Left colon (tissue), 2 donors: ENCODE data around the gene NSMCE3. TPM values are rescaled to one million over a fixed set of nuclear protein-coding genes. Genes with fewer than 3 reads are reported as not detected.

Experiments
- ATAC-seq: fragments of 200-7000 bp; cut with Tn5 transposase; one replicate; pipeline ENCODE4 v1.9.1; 2020; ENCODE audit warnings: mild to moderate bottlenecking, moderate library complexity
- DNase-seq, 2 donors: peaks; one replicate each; pipeline ENCODE4 v3.0.0-alpha.2; 2020
- intact Hi-C, 2 donors: fragments of 100-400 bp; cut with DNase I in 1 of 2; cut with micrococcal nuclease in 1 of 2; formaldehyde crosslinking; loops; one replicate each; pipeline versions ENCODE4 v1.11.2 to v1.14.0; 2022; cut with DNase I, micrococcal nuclease
- total RNA-seq, 2 donors: library from RNA; stranded (reverse); fragmentation: NEBNext Ultra II Directional; extraction: Animal tissue kit (Norgen Biotek cat#: 25700); gene quantifications; one replicate each; pipeline ENCODE4 v1.2.1, GENCODE V29; 2021
- donor health status: DM: no; HTN: no; CAD: no.
- donor health status: DM: yes; HTN: yes; CAD: no.

NSMCE3 gene
- total RNA-seq, 2 donors from 2014 or later, result 3.6 to 3.8 TPM

DNA sequence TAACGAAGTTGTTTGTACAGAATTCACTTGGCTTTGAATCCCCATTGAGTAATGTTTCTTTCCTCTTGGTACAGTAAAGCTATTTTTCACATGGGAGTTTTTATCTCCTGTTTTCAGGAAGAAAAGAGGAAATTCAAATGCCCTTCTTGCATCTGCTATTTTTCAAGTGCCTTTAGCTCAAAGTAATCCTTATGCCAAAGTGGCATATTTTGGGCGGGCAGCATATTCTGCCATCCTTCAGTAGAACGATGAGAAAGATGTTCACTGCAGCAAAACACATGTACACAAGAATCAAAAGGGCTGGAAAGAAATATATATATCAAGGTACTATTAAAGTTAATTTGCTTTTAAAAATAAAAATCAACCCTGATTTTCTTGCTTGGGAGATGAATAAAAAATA is 5.3 kb upstream of the NSMCE3 start:
- ATAC-seq, result no peak
- no peak for DNase-seq
- intact Hi-C loops, result no loop called here

DNA sequence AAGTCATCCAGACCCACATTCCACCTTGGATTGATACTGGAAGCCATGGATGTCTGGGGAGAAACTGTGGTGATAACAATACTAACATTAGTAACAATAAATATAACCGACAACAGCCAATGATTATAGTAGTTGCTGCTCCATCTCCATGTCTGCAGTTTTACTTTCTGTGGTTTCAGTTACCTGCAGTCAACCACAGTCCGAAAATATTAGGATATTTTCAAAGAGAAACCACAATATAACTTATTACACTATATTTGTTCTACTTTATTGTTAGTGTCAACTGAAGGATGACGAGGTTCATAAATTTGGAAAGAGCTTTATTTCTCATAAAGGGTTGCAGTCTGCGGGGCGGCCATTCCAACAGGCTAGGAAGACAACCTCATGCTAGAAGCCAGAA is 2.6 kb upstream of the NSMCE3 start:
- DNase-seq, result no peak
- intact Hi-C loops, result no loop called here
- no peak for ATAC-seq

DNA sequence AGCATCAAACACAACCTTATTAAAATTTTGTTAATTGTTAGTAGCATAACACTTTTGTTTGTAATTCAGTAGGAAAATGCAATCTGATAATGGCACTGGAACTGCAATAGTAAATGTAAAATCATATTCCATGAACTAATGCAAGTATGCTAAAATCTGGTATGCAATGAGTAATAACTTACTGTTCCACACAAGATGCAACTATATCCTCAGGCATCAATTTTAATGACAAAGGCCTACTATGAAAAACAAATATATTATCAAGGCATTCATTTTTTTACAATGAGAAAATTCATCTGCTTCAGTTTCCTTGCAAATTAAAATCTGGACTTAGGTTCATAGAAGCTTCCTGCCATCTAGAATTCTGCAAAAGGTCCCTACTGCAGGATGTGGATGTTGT is 1.4 kb upstream of the NSMCE3 start:
- DNase-seq (no peak), ATAC-seq (no peak)
- intact Hi-C loops, result no loop called here

DNA sequence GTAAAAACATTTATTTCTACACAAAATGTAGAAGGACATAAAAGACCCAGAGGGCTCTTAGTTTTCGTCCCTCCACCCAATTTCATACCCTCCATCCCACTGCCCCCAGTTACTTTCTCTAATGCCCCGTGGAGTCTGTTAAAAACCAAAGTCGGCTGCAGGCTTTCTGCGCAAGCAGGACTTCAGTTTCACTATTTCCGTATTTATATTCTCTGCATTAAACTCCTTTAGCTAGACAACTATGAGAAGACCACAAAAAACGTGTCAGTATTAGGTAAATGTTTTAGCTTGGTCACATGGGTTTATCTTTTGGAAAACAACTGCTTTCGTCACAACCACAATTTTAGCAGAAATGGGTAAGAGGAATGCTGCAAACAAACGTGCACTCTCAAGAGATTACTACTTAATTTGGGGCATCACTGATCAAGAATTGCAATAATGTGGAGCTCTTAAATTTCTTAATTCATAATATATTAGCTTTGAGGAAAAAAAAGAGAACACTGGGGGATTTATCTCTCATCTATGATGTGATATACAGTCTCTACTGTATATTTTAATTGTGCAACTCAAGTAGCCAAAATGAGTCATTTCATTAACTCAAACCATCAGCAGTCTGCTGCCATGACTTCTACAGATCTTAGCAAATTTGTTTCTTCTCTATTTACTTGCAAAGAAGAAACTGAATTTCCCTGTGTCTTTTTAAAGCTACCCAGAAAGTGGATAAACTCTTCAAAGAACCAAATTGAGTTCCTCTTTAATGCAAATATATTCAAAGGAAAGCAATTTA is 740 bp upstream of the NSMCE3 start:
- ATAC-seq (no peak), DNase-seq (peak in 1 of 2 donors; percentile 7)
- intact Hi-C loops, result no loop called here

DNA sequence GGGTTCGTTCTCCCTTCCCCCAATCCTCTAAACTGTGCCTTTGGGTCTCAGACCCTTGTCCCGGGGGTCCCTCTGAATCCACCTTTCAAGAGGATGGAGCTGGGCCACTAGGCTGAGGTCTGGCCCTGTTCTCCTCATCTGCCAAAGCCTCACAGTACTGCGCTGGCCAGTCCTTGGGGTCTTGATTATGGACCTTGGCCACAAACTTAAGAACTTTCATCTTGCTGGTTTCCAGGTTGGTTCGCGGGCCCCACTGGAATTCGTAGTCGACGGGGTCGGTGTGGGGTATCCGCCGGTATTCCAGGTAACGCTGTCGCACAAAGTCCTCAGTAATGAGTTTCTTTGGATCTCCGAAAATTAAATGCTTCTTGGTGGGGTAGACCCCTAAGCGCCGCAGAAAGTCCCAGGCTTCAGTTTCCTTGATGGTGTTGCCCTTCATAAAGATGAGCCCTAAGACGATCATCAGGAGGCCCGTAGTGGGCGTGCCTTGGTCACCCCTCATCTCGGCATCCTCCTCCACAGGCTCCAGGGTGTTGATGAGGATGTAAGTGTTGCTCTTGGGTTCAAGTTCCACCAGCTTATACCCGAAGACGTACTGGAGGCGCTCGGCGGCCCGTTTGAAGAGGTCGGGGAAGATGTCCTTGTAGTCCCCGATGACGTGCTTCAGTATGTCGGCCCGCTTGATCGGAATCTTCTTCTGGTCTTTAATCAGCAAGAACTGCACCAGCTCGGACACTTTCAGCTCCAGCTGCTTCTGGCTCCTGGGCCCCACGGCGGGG is 727 bp downstream of the NSMCE3 start:
- intact Hi-C loops, result no loop called here
- ATAC-seq (peak; percentile 46), DNase-seq (peak; percentile 28 to 59)

DNA sequence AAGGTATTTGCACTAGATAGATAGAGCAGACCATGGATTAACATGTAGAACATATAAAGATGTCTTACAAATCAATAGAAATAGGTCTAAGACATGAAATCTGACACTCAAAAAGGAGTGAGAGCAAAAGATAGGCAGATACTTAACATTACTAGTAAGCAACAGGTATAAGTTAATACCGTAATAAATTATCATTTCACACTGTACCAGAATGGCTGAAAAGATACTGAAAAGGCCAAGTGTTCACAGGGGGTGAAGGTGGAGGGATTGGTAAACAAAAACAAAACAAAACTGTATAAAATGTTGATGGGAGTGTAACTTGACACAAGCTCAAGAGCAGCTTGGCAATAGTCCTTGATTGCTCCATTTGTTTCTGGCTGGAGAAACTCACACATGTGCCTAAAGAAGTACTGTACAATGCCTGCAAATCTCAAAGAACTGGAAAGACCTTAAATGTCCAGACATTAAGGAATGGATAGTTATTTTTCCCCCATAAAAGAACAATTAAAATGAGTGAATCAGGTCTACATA is 3.5 kb downstream of the NSMCE3 start:
- intact Hi-C loops, result no loop called here
- ATAC-seq (no peak), DNase-seq (no peak)

DNA sequence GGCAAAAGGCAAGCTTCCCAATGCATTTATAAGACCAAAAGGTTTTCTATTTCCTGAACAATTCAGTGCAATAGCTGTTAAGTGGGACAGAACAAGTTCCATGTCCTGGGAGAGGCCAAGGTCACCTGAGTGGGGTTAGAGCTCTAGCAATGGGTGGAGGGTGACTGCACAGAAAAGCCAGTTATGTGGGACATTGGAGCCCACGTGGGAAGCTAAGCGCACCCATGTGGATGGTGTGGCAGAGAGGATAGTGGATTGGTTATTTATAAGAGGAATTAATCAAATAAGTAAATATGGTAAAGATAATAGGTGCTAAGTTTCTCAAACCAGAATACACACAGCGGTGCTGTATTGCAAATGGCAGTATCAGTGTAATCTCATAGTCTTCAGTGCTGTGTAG is 6.3 kb downstream of the NSMCE3 start:
- DNase-seq (no peak), ATAC-seq (no peak)
- intact Hi-C loops, result no loop called here

DNA sequence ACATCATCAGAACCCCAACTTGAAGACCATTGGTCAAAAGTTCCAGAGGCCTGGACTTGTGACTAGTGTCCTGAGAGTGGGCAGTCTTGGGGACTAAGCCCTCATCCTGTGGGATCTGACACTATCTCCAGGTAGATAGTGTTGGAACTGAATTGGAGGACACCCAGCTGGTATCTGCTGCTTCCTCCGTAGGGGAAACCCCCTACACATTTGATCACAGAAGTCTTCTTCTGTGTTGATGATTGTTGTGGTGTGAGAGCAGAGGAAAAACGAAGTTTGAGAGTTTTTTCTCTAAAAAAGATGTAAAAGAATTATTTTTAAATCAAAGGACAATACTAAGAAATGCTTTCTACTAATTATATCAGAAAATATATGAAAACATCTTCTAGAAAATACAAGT is 6.9 kb downstream of the NSMCE3 start:
- intact Hi-C loops, result no loop called here
- no peak for DNase-seq
- ATAC-seq, result no peak

DNA sequence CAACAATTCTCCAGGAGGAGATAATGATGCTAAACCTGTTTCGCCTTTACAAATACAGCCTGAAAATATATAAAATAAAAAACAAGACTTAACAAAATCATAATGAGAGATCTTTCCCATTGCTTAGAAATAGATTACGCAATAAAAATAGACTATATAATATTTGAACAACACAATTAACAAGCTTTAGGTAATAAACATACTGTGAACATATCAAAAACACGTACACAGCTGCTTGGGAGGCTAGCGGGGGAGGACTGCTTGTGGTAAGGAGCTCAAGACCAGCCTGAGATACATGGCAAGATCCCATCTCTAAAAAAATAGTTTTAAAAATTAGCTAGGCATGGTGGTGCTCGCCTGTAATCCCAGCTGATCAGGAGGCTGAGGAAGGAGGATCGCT is 8.7 kb downstream of the NSMCE3 start:
- no peak for ATAC-seq

DNA sequence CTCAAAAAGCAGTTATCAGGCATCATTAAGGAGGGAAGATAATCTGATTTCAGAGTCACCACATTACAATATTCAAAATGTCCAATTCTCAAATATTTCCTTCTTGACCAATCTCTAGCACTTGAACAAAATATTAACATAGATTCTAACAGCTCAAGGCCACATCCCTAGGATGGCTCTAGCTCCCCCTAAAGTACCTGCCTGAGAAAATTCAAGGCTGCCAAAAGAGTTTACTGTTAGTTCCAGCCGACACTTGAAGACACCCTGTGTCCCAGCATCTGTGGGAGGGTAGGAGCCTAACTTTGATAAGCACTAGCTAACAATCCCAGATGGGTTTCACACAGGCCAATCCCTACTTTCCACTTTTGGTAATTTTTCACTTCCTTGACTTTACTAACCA is 10.4 kb downstream of the NSMCE3 start:
- intact Hi-C loops, result no loop called here
- ATAC-seq (no peak), DNase-seq (no peak)

More for the DNA sequence above, 8.7 kb downstream of the NSMCE3 start:
- no peak for DNase-seq
- intact Hi-C loops, result no loop called here

DNA sequence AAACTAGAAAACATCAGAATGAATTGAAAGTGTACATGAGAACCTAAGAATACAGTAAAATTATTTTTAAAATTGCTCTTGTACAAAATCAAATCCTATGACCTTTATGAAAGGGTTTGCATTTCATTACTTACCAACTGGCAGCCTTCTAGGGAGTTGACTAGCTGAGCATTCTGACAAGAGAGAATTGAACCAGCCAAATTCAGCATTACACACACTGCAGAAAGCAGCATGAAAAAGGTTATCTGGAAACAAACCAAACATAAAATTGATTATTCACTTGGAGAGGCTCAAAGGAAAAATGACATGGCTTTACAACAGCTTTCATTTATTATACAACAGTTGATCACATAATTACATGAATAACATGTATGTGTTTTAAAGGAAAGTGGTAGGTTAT is 17.4 kb downstream of the NSMCE3 start:
- no peak for ATAC-seq
- DNase-seq, result no peak
- intact Hi-C loops, result no loop called here

DNA sequence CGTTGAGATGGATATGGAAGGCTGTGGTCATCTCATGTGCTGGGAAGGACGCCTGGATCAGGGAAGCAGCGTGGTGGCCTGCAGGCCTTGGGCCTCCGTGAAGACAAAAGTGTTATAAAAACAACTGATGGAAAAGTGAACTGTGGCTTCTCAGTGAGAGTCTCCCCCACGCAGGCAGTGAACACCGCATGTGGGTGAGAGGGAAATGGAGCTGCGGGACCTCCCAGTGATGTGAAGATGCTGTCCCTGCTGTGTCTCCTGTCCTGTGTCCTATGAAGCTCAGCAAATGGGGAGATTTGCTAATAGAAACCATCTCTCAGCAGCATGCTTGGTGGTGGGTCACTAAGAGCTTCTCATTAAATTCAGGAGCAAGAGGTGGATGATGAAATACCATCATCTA is 25.1 kb downstream of the NSMCE3 start:
- intact Hi-C loops, result no loop called here
- ATAC-seq, result no peak
- no peak for DNase-seq

DNA sequence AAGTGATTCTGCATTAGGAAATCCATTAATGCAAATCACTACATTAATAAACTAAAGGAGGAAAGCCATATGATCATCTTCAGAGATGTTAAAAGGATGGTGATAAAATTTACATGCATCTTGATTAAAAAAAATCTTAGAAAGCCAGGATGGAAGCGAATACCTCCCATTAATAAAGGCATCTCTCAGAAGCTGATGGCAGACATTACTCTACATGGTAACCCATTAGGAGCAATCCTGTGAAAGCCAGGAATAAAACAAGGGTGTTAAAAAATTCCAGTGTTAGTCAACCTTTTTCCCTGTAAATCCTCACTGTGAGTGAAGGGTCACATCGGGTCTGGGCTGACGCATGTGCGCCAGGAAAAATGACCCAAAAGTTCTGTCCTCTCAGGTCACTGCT is 25.5 kb downstream of the NSMCE3 start:
- DNase-seq (no peak), ATAC-seq (no peak)
- intact Hi-C loops, result no loop called here

DNA sequence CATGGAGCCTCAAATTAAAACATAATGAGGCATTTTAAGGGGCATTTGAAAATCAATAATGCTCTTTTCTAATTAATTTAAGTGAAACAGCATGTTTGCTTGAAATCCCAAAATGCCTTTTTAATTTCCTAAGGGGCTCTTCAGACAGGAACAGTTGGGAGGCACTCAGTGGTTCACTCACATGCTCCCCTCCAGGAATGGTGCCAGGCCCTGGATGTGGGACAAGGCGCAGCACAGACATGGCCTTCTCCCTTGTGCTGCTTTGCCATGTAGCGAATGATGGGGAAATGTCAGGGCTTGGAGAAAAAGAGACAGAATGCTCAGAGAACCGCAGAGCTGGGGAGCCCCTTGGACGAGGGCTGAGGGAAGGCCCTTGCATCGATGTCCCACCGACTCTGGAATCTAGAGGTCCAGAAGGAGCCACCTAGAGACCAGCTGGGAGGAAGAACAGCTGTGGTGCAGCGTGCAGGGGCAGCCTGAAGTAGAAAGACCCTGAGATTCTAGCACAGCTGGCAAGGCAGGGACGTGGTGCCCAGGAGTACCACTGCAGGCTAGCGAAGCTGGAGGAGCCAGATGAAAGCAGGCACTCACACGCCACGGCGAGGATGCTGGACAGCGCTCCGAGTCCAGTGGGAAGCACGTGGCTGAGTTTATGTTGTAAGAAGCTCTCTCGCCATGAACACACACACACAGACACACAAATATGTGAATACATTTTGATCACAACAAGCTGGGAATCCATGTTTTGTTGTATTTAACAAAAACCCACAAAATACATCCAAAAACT is 27.0 kb downstream of the NSMCE3 start:
- ATAC-seq, result no peak
- no peak for DNase-seq
- intact Hi-C loops, result no loop called here

DNA sequence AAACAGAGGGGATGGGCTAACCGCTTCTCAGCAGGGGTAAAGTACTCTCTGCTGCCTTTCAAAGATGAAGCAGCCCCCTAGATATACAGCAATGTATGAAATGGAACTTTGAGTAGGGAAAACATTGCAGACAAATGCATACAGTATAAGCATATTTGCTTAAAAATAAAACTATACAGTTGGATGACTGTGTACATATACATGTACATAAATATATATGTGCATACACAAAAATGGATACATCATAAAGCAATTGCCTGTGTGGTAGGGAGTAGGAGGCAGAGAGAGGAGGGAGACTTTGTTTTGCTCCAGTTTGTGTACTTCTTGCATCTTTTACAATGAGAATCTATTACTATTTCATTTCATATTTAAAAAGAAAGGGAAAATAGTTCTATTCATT is 28.4 kb downstream of the NSMCE3 start:
- intact Hi-C loops, result no loop called here
- ATAC-seq (no peak), DNase-seq (no peak)

DNA sequence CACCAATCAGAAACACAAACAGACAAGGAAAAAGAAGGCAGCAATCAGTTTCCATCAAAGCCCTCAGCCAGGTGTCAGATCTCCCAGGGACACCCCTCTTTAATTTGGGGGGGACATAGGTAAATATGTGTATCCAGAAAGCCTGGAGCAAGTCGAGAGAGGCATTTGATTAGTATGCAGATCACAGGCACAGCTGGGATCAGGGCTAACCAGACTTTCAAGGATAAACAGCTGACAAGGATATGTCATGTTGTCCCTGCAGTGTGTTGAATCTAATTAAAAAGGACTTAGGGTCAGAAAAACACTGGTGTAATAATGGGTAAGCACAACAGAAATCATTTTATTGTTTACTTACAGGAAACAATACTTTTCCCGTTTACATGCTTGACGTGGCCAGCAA is 30.2 kb downstream of the NSMCE3 start:
- intact Hi-C loops, result loop anchor here in 1 of 2 donors (10.0 kb wide), 1 partner anchor 65 kb away; no protein-coding TSS in a partner anchor
- no peak for ATAC-seq
- DNase-seq, result no peak

DNA sequence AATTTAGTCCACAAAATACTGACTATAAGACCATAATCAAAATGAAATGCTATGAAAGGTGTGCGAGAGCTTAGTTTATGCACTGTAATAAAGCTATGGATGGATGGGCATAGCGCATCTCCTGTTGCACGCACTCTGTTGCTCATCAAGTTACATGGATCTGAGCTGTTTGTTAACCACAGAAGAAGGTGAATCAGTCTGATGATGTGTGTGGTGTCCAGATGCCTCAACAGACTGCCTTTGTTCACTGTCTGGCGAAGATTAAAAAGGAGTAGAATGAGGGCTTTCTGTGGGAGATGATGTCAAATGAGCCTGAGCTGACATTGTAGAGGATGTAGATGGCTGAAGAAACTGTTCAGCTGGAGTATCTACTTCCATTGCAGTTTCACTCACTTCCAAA is 36.1 kb downstream of the NSMCE3 start:
- ATAC-seq (no peak), DNase-seq (no peak)
- intact Hi-C loops, result loop anchor here in 1 of 2 donors (10.0 kb wide), 1 partner anchor 71 kb away; no protein-coding TSS in a partner anchor

DNA sequence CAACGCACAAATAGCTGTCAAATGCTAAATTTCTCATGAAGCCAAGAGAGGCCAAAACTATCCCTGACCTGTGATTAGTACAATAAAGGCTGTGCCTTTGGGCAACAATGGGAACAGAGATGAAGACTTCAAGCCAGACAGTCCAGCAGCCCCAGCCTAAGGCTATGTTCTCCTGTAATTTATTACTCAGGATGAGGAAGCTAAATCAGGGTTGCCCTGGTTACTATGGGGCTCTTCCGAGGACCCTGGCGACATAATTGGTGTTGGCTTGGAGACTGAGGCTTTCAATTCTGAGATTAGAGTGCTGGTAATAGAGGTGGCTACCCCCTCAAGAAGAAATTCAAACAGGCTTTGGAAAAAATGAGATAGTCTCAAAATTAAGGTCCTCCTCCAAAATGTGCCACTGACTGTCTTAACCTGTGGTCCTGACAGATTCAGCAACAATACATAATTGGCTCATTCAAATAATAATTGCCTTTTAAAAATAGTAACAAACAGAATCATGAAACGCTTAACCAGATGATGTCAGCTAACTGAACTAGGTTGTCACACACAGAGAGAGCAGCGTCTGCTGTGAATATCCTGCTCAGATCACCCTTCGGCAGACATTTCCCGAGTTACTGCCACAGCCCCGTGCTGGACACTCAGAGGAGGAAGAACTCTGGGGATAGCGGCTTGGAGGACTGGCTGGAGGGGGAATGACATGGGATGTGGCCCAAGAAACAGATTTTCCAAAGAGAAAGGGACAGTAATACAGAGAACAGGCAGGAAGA is 43.0 kb downstream of the NSMCE3 start:
- DNase-seq (no peak), ATAC-seq (no peak)
- intact Hi-C loops, result no loop called here
